CD14-positive monocyte (primary cell): ENCODE data around the gene KRTAP12-2. TPM values are rescaled to one million over a fixed set of nuclear protein-coding genes. Genes with fewer than 3 reads are reported as not detected.

Experiments
- DNase-seq, 3 donors: peaks; one replicate each; pipeline ENCODE4 v3.0.0-alpha.2; 2011 to 2022
- H2AFZ ChIP-seq: 2 replicates; pipeline ENCODE4 v1.6.0; 2012; ENCODE audit warnings: mild to moderate bottlenecking, low read depth, low read length, inconsistent platforms; ENCODE audit not compliant: insufficient read depth, poor library complexity, severe bottlenecking
- H3K27ac ChIP-seq, 2 donors: 1 replicate in 1 of 2; 2 replicates in 1 of 2; pipeline ENCODE4 v1.5.1; 2012 to 2013; ENCODE audit warnings: low read length in 2 of 2, control low read depth in 1 of 2, inconsistent platforms in 1 of 2, low read depth in 1 of 2, mild to moderate bottlenecking in 1 of 2
- H3K27me3 ChIP-seq, 2 donors: one replicate each; pipeline versions ENCODE4 v1.6.0 to v1.6.1; 2011 to 2013; ENCODE audit warnings: low read length in 2 of 2; ENCODE audit not compliant: control insufficient read depth in 2 of 2, insufficient read depth in 2 of 2
- H3K36me3 ChIP-seq, 2 donors: replicated peaks in 1 of 2; 1 replicate in 1 of 2; 2 replicates in 1 of 2; pipeline versions ENCODE4 v1.5.1 to v1.6.1; 2012 to 2013; ENCODE audit warnings: low read length in 2 of 2, control low read depth in 1 of 2, inconsistent platforms in 1 of 2, mild to moderate bottlenecking in 1 of 2; ENCODE audit not compliant: insufficient read depth in 2 of 2, control insufficient read depth in 1 of 2
- H3K4me1 ChIP-seq, 2 donors: 1 replicate in 1 of 2; 2 replicates in 1 of 2; pipeline versions ENCODE4 v1.5.1 to v1.6.1; 2012 to 2013; ENCODE audit warnings: low read length in 2 of 2, control low read depth in 1 of 2, inconsistent platforms in 1 of 2, mild to moderate bottlenecking in 1 of 2, moderate library complexity in 1 of 2; ENCODE audit not compliant: insufficient read depth in 2 of 2, control insufficient read depth in 1 of 2
- H3K4me2 ChIP-seq: replicated peaks from 2 replicates; pipeline ENCODE3; 2012; ENCODE audit warnings: low read length, moderate library complexity, mild to moderate bottlenecking; ENCODE audit not compliant: poor library complexity, severe bottlenecking; ENCODE audit errors: extremely low read depth
- H3K4me3 ChIP-seq, 3 experiments: fragments of 200-600 bp in 1 of 3; sonication (generic) in 1 of 3; replicated peaks in 1 of 3; 1 replicate in 2 of 3; 2 replicates in 1 of 3; pipeline ENCODE4 v1.5.1; 2011 to 2013; ENCODE audit warnings: low read length in 3 of 3, mild to moderate bottlenecking in 3 of 3, control low read depth in 2 of 3, low read depth in 2 of 3, inconsistent platforms in 1 of 3, moderate library complexity in 1 of 3
- H3K79me2 ChIP-seq: 2 replicates; pipeline ENCODE4 v1.6.0; 2012; ENCODE audit warnings: mild to moderate bottlenecking, control low read depth, inconsistent platforms, low read length, moderate library complexity; ENCODE audit not compliant: insufficient read depth
- H3K9ac ChIP-seq: 2 replicates; pipeline ENCODE4 v1.6.0; 2017; ENCODE audit warnings: low read length, mild to moderate bottlenecking; ENCODE audit not compliant: insufficient read depth, poor library complexity, severe bottlenecking
- H3K9me3 ChIP-seq, 2 donors: replicated peaks in 1 of 2; 1 replicate in 1 of 2; 2 replicates in 1 of 2; pipeline versions ENCODE4 v1.5.1 to v1.6.1; 2012 to 2013; ENCODE audit warnings: low read length in 2 of 2, control low read depth in 1 of 2; ENCODE audit not compliant: control insufficient read depth in 1 of 2, insufficient read depth in 1 of 2
- H4K20me1 ChIP-seq: 2 replicates; pipeline ENCODE4 v1.6.0; 2012; ENCODE audit warnings: mild to moderate bottlenecking, low read length, control low read depth, moderate library complexity; ENCODE audit not compliant: insufficient read depth
- H3K27ac Mint-ChIP-seq, 7 donors: one replicate each; pipeline ENCODE4 v1.8.0; 2020; ENCODE audit warnings: mild to moderate bottlenecking in 7 of 7, mixed read lengths in 7 of 7, moderate library complexity in 6 of 7, inconsistent platforms in 2 of 7
- H3K27me3 Mint-ChIP-seq, 3 donors: one replicate each; pipeline ENCODE4 v1.8.0; 2021 to 2022; ENCODE audit warnings: low read depth in 3 of 3, mild to moderate bottlenecking in 3 of 3, mixed read lengths in 3 of 3, moderate library complexity in 3 of 3, inconsistent platforms in 1 of 3
- H3K36me3 Mint-ChIP-seq, 2 donors: one replicate each; pipeline ENCODE4 v1.8.0; 2020; ENCODE audit warnings: mixed read lengths in 2 of 2, inconsistent platforms in 1 of 2, mild to moderate bottlenecking in 1 of 2
- H3K4me1 Mint-ChIP-seq: one replicate; pipeline ENCODE4 v1.8.0; 2020; ENCODE audit warnings: mild to moderate bottlenecking, mixed read lengths
- H3K4me3 Mint-ChIP-seq, 2 donors: one replicate each; pipeline ENCODE4 v1.8.0; 2020; ENCODE audit warnings: mild to moderate bottlenecking in 2 of 2, mixed read lengths in 2 of 2, moderate library complexity in 1 of 2
- H3K9me3 Mint-ChIP-seq, 7 donors: one replicate each; pipeline ENCODE4 v1.8.0; 2020 to 2022; ENCODE audit warnings: mixed read lengths in 7 of 7, mild to moderate bottlenecking in 6 of 7, moderate library complexity in 6 of 7, inconsistent platforms in 2 of 7
- WGBS: methylation state at CpG from one replicate; pipeline ENCODE4 v1.1.5; 2013; ENCODE audit warnings: missing lambda C conversion rate; ENCODE audit not compliant: insufficient coverage; 5-methylcytosine and 5-hydroxymethylcytosine counted together
- intact Hi-C, 2 donors: fragments of 100-400 bp; cut with micrococcal nuclease; formaldehyde crosslinking; loops; one replicate each; pipeline versions ENCODE4 v1.15.0 to v1.15.1; 2023
- polyA plus RNA-seq, 3 donors: library from polyadenylated mRNA; depleted of rRNA in 1 of 3; unstranded in 2 of 3; stranded (reverse) in 1 of 3; fragments of 300-500 nt in 2 of 3; fragments of >200 nt in 1 of 3; fragmentation: Illumina TruSeq in 2 of 3; gene quantifications; 1 replicate in 2 of 3; 2 replicates in 1 of 3; pipeline ENCODE4 v1.2.3, GENCODE V29; 2012 to 2021
- TF ChIP-seq, protein P1 (sequence below): fragments of 200-600 bp; IDR thresholded peaks from one replicate; pipeline ENCODE4 v1.8.0; 2022; ENCODE audit warnings: antibody characterized with exemption, mild to moderate bottlenecking

Gene KRTAP12-2
- polyA plus RNA-seq, 3 donors: not detected

DNA sequence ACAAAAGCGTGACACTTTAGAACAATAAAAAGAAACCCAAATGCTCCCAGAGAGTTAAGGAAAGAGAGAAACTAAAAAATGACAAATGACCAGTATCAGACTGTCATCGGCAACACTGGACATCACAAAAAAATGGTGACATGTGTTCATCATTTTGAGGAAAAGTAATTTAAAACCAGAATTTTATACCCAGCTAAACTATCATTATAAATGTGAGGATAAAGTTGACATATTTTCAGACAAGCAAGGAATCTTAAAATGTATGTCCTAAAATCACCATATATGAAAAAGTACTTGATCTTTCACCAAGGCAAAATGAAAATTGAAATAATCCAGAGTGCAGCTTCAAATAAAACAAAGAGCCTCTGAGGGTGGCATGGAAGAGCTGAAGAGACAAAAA, 21.8 kb downstream of the KRTAP12-2 start:
- Histone ChIP-seq H3K9ac (no peak overlapping the region), H3K4me2 (no peak overlapping the region), H2AFZ (no peak overlapping the region), H3K79me2 (no peaks in the 10 kb centered on the region), H3K4me1 (no peaks in the 10 kb centered on the region), H3K27me3 (no peaks in the 10 kb centered on the region), H4K20me1 (no peaks in the 10 kb centered on the region), H3K9me3 (peaks cover 29 to 34% of the 10 kb centered on the region in 2 donors), H3K36me3 (no peaks in the 10 kb centered on the region), H3K4me3 (no peak overlapping the region), H3K27ac (no peak overlapping the region)
- Mint-ChIP-seq H3K4me1 (no peaks in the 10 kb centered on the region), H3K4me3 (no peak overlapping the region), H3K36me3 (no peaks in the 10 kb centered on the region), H3K27me3 (peaks cover 3 to 10% (median 8%) of the 10 kb centered on the region in 3 donors), H3K27ac (no peak overlapping the region), H3K9me3 (peaks cover 19 to 48% (median 43%) of the 10 kb centered on the region in 7 donors)
- DNase-seq: no peak
- no CpG with 5 or more reads among the region's 2 CpGs for WGBS
- intact Hi-C loops: no loop called here
- TF ChIP-seq, protein P1, sequence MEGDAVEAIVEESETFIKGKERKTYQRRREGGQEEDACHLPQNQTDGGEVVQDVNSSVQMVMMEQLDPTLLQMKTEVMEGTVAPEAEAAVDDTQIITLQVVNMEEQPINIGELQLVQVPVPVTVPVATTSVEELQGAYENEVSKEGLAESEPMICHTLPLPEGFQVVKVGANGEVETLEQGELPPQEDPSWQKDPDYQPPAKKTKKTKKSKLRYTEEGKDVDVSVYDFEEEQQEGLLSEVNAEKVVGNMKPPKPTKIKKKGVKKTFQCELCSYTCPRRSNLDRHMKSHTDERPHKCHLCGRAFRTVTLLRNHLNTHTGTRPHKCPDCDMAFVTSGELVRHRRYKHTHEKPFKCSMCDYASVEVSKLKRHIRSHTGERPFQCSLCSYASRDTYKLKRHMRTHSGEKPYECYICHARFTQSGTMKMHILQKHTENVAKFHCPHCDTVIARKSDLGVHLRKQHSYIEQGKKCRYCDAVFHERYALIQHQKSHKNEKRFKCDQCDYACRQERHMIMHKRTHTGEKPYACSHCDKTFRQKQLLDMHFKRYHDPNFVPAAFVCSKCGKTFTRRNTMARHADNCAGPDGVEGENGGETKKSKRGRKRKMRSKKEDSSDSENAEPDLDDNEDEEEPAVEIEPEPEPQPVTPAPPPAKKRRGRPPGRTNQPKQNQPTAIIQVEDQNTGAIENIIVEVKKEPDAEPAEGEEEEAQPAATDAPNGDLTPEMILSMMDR: no peak

- Histone ChIP-seq H3K4me2 (no peak overlapping the region), H3K36me3 (no peaks in the 10 kb centered on the region), H2AFZ (no peak overlapping the region), H3K79me2 (no peaks in the 10 kb centered on the region), H3K9ac (no peak overlapping the region), H3K27me3 (no peaks in the 10 kb centered on the region), H4K20me1 (no peaks in the 10 kb centered on the region), H3K27ac (no peak overlapping the region), H3K9me3 (peaks cover 34 to 37% of the 10 kb centered on the region in 2 donors), H3K4me1 (no peaks in the 10 kb centered on the region), H3K4me3 (no peak overlapping the region)
- peaks cover 3 to 11% (median 8%) of the 10 kb centered on the region in 3 donors for H3K27me3 Mint-ChIP-seq
- no peaks in the 10 kb centered on the region for H3K36me3 Mint-ChIP-seq
- TF ChIP-seq, protein P1: no peak
- intact Hi-C loops: no loop called here
- no peak overlapping the region for H3K27ac Mint-ChIP-seq
- H3K4me1 Mint-ChIP-seq: no peaks in the 10 kb centered on the region
- H3K9me3 Mint-ChIP-seq: peaks cover 19 to 51% (median 43%) of the 10 kb centered on the region in 7 donors
- WGBS: 86% methylated on average over 7 of the region's 14 CpGs
- no peak for DNase-seq
- H3K4me3 Mint-ChIP-seq: no peak overlapping the region
These were observed 22.9 kb downstream of the KRTAP12-2 start for GRCh38 chr21:44643741-44644310.
